ENCODE measurements around the gene GEN1.

Gene GEN1

DNA sequence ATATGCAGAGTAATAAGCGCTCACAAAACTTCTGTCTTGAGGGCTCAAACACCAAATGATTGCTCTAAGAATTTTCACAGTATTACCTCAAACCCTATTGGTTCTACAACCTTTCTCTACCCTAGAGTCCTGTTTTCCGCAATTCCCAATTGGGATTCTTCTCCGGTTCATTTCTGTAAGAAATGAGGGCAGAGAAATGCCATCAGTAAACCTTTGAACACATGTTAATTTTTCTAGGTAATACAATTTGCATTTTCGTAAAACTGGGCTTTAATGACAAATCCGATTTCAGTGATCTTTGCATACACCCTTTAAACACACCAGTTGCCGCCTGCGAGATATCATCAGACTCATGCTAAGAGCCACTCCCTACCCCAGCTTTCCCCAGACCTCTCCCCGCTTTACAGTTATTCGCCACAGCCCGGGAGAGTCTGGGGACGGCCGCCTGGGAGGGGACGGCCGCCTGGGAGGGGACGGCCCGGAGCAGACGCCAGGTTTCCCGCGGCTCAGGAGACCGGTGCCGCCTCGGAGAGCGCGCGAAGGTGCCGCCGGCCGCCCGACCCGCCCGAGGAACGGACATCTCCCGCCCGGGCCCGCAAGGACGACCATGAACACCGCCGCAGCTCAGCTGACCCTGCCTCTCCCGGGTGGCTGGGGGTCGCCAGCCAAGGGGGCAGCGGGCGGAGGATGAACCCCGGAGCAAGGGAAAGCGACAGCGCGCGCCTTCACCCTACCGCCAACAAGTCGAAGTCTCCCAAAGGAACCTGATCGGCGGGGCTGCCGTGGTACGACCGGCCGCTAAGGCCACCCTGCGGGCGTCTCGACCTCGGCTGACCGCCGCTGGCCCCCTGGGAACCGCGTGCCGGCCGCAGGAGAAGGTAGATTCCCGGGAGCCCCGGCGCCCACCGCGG lies 791 bp upstream of the GEN1 start:
- no peak for DNase-seq

DNA sequence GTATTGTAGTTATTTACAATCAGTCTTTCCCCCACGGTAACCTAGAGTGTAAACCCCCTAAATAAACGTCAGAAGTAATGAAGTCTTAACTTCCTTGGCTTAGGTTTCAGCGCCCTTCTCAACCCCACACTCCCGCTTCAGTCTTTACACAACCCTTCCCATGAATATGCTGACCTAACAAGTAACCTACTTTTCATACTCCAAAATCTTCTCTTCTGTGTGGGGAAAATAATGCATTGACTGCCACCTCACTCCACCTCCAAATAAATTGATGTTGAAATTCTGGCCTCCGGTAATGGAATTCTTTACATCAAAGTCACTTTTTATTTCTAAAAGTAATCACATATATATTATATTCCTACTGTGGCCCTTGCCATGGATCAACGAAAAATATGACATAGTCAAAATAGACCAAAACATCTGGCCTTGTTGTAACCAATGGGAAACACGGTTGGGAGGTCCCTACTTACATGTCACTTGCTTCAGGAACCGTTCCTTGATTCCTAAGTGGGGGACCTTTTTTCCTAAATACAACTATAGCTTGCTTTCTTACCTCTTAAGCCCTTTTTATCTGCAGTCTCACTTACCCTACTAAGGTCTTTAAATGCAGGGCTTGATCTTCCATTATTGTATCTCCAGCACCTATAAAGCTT lies 961 bp downstream of the GEN1 start:
- DNase-seq = no peak

DNA sequence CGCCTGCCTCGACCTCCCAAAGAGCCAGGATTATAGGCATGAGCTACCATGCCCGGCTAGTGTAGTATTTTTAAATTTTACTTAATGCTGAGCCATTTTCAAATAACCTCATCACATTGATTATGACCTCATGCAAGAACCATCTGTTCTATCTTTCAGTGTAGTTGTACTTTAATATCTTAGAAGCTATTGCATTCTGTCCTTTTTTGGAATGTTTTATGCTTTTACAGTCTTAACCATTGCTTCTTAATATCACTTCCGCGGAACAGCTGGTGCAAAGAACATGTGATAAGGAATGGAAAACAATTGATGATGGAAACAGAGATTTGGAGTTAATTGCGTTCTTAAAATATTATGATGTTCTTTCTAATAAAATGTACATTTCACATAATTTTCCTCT lies 2.7 kb downstream of the GEN1 start:
- DNase-seq = no peak

DNA sequence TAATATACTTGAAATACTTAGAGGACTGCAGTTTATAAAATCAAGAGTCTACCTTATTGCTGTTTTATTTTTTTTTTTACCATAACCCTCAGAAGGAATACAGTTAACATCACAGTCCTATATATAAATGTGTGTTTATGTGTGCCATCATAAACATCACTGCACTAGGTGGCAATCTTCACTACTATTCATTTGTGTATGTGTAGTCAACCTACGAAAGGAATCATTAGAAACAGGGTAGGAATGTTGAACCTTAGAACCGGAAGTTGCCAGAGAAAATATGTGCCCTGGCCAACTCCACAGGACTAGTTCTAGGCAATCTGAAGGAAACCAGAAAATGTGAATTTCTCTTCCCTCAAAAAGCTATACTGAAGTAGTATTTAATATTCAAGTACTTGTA lies 3.4 kb downstream of the GEN1 start:
- no peak for DNase-seq

DNA sequence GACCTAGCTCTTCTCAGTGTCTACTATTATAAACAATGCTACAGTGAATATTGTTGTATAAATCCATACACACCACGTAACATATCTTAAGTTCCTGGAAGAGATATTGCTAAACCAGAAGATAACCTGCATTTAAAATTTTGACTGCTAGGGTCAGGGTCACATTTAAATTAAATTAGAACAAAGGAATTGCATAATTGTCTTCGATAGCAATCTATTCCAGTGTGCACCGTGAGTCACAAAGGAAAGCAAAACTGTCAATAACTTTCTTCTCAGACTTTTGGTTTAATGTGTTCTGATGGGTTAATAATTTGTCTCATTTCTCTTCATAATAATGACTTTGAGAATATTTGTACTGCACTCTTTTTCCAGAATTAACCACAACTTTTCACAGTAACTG lies 4.2 kb downstream of the GEN1 start:
- DNase-seq = no peak

GRCh38 chr2:17759805-17760204 lies 5.9 kb downstream of the GEN1 start:
- DNase-seq = no peak

DNA sequence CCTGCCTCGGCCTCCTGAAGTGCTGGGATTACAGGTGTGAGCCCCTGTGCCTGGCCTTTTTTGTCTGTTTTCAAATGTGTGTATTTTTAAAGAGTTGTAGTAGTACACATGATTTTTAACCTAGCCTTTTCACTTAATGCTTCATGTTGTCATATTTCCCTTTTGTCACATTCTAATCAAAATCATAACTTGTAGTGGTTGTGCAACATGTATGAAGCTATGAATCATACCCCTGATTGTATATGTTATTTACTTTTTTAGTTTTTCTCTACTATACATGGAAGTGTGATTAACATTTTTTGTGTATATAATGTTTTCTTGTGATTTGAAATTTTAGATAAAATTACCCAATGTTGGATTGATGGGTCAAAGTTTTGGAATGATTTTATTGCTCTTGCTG lies 8.5 kb downstream of the GEN1 start:
- no peak for DNase-seq

GRCh38 chr2:17763641-17764333 lies 9.8 kb downstream of the GEN1 start:
- no peak for DNase-seq

GRCh38 chr2:17765398-17765797 lies 11.5 kb downstream of the GEN1 start:
- no peak for DNase-seq

DNA sequence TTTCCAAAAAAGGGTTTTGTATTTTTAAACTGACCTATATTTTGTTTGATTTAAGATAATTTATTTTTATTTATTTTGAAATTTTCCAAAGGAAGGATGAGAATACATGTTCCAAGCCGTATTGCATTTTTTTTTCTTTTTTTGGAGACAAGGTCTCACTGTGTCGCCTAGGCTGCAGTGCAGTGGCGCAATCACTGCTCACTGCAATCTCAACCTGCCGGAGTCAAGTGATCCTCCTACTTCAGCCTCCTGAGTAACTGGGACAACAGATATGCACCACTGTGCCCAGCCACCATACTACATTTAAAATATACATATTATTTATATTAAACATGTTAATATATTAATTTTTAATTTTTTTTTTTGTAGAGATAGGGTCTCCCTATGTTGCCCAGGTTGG lies 15.0 kb downstream of the GEN1 start:
- no peak for DNase-seq

GRCh38 chr2:17771956-17772355 lies 18.0 kb downstream of the GEN1 start:
- no peak for DNase-seq

- DNase-seq = no peak
These were observed 18.6 kb downstream of the GEN1 start for GRCh38 chr2:17772532-17772931.

- no peak for DNase-seq
These were observed 26.6 kb downstream of the GEN1 start for GRCh38 chr2:17780546-17780945.

DNA sequence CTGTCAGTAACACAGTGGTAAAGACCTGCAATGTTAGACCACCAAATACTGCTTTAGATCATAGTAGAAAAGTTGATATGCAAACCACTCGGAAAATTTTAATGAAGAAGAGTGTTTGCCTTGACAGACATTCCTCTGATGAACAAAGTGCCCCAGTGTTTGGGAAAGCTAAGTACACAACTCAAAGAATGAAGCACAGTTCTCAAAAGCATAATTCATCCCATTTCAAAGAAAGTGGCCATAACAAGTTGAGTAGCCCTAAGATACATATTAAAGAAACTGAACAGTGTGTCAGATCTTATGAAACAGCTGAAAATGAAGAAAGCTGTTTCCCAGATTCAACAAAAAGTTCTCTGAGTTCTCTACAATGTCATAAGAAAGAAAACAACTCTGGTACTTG lies 27.5 kb downstream of the GEN1 start:
- DNase-seq = no peak

DNA sequence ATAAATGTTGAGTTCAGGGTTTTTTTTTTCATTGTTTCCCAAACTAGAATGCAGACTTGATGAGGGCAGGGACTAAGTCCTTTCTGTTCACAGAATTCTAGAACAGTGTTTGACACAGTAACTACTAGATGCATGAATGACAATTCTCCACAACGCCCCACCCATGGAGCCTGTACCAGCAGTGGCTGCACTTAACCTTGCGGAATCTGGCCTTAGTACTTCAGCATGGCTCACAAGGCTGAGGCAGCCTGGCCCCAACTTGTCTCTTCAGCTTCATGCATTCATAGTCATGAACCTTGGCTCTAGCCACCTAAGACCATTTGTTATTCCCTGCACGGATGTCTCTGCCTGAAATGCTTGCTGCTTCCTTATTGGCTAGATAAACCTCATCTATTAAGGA lies 32.8 kb downstream of the GEN1 start:
- no peak for DNase-seq

DNA sequence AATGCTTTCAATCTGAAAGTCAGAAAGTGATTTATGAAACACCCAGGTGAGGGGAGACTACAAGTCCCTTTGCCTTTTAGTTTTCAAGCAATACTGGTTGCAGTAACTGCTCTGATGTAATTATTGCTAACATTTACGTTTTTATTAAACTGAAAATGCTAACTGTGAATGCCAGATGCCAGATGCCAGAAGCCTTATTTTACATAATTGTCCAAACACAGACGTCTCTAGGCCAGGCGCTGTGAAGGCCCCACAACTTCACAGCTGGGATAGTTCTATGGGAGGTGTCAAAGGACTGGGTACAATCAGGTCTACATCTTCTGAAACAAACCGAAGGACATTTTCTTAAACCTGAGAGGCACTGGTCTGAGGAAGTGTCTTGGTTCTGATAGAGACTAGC lies 34.8 kb downstream of the GEN1 start:
- DNase-seq = no peak

DNA sequence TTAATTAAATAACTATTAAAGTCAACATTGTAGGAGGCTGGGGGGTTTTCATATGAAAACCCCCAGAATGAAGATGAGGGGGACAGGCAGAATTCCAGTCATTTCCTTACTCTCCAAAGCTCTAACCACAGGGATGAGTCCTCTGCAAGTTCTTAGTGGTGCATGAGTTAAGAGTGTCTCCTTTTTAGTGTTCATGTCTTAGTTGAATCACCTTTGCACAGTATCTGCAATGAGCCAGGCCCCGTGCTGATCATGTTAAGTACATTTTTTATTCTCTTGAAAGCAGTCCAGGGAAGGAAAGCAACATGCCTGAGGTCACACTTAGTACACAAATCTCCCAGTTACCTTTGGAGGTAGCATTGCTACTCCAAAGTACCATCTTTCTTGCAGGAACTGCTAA lies 36.6 kb downstream of the GEN1 start:
- no peak for DNase-seq

GRCh38 chr2:17791121-17791816 lies 37.3 kb downstream of the GEN1 start:
- DNase-seq = no peak

DNA sequence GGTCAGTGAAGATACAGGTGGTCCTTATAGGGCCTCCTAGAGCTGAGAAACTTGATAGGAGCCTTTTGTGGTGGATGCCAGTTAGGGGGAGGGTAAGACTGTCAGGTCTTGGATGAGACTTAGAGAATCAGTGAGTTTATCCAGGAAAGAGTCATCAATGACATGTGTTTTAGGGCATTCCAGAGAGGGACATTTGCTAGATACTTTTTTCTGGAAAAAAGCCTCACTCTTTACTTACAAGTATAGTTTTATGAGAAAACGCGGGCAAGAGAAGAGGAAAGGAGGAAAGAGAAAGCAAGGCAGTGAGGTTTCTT lies 37.8 kb downstream of the GEN1 start:
- DNase-seq = no peak

- no peak for DNase-seq
These were observed 38.6 kb downstream of the GEN1 start for GRCh38 chr2:17792515-17792914.

- DNase-seq = no peak
These were observed 39.4 kb downstream of the GEN1 start for GRCh38 chr2:17793296-17793695.

- no peak for DNase-seq
These were observed 39.9 kb downstream of the GEN1 start for GRCh38 chr2:17793803-17794354.

DNA sequence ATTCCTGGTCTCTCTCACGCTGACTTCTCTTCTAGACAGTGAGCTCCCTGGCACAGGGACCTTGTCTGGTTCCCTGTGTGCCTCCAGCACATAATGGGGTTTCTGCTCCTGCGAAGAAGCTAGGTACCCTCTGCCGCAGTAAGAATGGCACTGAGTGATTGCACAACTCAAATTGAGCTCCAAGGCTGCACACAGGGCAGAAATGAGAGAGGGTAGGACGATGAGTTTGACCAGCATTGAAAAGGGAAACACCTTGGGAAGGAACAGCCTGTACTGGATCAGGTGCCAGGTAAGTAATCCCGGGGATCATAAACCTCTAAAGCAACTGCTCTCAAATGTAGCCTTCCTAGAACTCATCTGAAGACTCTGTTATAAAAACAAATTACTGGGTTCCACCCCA lies 41.4 kb downstream of the GEN1 start:
- no peak for DNase-seq
